Measurements from ENCODE around the gene RCOR1.

Gene RCOR1

DNA sequence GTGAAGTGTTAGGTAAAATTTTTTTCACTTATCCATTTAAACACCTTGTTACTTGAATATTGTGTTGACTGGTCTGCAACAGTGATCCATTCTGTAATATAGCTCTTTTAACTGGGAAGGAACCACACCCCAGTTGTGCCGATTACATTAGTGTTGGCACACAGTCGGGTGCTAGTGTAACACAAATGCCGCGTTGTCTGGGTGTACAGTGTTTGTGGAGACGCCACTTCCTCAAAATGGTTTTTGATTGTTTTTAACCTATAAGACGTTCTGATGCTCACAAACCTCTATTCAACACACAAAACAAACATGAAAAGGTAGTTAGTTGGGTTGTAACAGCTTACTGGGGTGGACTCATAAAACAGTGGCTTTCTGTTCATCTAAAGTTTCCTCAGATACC is 136.8 kb downstream of the RCOR1 start:
- no peak for DNase-seq

DNA sequence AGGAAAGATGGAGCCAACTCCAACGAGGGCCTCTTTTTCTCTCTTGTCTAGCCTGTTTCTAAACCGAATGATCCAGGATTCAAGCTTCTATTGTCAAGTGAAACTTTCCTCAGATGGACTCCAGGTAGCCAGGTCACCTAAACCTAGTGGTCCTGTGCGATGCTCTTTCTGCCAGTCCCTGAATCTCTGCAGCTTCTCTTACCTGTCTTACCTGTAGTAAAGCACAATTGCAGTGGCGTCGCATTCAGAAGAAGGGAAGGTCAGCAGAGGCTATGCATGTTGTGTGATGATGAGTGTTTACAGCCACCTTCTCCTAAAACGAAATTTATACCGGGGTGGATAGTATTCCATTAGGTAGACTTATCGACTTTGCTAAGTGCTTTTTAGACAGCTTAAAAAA is 137.4 kb downstream of the RCOR1 start:
- no peak for DNase-seq

DNA sequence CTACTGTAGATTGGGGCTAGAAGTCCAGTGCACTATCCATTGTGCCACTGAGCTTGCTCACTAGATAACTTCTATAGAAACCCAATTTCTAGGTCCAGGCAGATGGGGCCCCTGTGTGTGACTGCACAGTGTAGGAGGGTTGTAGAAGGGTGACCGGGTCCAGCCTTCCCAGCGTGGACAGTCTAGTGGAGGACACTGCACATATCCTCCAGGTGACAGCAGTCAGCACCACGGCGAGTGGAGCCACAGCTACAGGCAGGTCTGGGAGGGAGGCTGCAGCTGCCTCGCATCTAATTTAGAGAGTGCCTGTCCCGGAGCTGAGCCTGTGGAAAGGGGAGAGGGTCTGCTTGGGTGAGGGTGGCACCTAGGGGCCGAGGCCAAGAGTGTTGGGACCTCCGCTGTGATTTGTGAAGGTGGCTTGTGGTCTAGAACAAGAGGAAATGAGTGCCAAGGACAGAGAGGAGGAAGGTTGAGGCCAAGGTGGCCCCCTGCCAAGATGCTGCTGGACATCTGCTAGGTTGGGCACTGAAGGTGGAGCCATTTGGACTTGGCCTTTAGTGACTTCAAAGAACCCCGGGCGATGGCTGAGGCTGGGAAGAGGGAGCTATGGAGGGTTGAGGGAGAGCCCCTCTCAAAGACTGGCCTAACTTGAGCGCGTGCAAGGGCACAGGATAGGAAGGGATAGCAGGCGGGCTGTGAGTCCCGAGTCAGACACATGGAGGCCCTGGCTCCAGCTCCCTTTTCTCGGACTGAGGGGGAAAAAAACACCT is 138.8 kb downstream of the RCOR1 start:
- DNase-seq: no peak

DNA sequence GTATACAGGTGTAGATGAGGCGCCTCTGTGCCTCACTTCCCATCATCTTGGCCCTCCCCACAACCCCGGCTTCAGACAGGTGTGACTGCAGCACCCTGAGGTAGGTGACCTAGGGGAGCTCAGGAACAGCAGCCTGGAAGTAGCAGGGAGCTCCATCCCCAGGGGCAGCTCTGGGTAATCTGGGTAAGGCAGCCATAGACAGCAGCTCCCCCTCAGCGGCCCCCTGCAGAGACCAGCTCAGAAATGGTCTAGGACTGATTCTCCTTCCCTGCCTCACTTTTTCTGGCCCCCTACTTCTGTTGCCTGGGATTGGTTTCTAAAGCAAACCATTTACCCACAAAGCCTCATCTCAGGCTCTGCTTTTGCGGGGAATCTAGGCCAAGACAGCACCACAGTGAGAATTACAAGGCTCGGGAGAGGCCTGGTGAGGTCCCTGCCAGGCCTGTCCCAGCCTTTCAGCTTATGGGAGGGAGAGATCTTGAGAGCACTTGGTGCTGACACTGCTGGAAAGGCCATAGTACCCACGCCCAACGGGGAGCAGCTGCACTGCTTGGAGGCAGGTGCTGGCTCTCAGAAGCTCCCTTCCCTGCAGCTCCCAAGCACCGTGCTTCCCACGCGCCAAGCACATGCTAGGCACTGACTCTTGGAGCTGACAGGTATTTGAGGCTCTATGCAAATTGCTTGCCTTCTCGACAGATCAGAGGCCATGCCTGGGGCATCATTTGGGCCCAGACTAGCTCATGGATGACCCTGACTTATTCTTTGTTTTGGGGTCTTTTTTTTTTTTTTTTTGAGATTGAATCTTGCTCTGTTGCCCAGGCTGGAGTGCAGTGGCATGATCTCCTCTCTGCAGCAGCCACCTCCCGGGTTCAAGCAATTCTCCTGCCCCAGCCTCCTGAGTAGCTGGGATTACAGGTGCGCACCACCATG is 139.7 kb downstream of the RCOR1 start:
- no peak for DNase-seq

DNA sequence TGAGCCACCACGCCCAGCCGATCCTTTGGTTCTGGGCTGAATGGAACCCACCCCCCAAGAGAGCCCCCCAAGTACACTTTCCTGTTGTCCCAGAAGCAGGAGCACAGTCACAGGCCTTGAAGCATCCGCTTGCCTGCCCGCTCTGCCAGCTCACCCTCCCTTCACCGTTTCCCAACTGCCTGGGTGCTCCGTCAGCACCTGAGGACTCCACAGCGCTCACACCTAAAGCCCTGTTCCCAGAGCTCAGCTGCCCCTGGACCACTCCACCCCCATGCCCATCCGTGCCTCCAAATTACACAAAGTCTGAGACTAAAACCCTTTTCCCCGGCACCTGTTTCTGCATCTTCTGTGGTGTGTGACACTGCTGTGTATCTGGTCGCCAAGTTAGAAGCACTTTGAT is 140.5 kb downstream of the RCOR1 start:
- no peak for DNase-seq

DNA sequence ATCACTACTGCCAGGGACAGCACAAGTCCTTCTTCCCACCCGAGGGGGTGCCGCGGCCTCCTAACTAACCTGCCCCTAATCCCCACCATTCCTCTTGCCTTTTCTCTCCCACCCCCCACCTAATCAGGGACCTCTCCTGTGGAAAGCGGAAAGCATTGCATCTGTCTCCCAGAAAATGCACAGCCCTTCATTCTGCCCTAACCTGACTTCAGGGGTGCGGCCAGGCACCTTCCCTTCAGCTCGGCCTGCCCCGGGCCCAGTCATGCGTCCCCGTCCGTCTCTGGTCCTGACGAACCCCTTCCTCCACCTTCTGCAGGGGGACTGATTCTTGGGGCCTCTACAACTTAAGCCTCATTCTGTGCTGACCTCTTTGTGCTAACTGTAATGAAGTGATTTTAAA is 140.9 kb downstream of the RCOR1 start:
- no peak for DNase-seq

DNA sequence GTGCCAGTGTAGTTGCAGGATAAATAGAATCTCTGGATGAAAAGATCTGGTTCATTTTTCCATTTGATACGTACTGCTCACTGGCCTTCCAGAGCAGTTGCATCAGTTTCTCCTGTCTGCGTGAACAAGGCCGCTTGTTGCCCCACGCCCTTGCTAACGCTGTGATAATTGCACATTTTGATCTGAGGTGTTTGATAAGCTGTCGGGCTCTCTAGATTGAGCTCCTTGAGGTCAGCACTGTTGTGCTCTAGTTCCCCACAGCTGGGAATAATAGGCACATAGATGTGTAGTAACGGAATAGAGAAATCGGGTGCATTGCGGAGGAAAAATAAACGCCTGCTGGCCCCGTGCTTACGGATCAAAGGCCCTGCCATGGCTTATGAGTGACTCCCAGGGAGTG is 142.0 kb downstream of the RCOR1 start:
- DNase-seq: no peak

DNA sequence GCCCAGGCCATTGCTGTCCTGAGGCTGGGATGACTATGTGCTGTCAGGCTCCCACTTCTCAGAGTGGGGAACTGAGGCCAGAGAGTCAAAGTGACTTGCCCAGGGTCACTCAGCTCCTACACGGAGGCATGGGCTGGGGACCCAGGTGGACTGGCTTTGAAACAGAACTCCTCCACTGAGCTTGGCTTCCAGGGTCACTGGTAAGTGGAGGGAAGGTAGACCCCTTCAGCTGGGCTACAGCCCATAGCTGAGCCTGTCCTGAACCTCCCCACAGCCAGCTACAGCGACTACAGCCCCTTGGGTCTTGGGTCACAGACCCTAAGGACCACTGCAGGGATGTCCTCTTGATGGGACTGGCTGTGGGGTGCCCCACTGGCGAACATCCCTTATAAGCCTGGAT is 144.5 kb downstream of the RCOR1 start:
- no peak for DNase-seq

DNA sequence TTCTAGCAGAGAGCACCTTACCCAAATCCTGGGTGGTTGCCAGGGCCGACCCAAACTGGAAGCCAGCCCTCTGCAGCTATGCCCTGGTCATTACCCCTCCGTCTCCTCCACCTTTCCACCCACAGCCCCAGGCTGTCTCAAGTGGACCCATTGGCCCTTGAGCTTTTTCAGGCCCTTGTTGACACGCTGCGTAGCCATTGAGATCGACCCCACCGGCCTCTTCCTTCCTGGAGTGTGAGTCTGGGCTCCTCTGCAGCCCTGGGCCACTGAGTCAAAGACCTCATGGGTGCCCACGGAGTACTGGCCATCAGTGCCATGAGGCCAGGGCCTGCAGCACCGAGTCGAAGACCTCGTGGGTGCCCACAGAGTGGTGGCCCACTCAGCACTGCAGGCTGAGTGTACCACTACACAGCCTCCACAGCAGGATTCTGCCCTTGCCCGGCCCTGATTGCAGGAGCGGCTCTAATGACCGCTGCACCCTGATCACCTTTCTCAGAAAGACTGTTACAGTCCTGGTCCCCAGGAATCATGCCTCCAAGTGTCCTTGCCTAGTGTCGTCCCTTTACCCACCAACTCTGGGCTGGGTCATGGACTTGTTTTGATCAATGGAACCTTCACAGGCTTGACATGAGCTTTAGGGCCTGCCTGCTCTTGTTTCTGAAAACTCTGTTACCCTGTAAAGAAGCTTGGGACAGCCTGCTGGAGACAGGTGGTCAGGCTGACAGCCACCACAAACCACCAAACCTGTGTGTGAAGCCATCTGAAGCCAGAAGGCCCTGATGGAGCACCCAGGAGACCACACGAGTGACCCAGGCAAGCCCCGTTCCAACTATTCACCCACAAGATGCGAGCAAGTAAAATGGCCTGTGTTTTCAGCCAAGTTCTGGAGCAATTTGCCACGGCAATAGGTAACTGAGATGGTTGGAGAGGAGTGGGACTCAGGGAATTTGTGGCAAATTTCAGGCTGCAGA is 145.2 kb downstream of the RCOR1 start:
- DNase-seq: no peak

DNA sequence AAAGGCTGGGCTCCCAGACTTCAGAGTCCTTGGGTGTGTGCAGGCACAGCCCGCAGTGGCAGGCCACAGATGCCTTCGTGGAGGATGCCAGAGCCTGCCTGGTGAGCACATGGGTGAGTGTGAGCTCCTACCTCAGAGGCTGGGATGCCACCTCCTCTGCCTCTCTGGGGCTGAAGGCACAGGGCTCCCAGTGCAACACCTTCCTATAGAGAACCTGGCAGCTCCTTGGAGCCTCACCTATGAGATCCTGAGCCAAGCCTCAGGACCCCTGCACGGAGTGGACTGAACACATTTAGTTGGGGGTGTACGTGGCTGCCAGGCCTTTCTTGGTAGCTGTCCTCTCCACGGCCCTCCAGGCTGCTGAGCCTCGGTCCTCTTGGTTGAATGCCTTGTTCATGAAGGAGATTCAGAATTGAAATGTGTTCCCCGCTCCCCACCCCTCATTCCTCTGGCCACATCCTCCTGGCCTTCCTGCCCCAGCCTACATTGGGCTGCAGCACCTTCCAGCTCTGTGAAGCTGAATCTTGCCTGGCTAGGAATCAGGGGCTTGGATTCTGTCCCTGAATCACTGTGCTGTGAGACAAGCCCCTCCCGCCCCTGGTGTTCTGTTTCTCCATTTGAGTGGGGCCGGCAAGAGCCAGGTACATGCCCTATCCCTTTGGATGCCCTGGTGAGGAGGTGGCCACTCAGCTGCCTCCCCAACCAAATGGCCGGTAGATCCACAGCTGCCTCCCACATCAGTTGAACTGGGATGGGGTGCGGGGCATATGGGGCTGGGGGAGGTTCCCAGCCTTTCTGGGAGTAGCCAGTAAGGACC is 146.1 kb downstream of the RCOR1 start:
- no peak for DNase-seq

DNA sequence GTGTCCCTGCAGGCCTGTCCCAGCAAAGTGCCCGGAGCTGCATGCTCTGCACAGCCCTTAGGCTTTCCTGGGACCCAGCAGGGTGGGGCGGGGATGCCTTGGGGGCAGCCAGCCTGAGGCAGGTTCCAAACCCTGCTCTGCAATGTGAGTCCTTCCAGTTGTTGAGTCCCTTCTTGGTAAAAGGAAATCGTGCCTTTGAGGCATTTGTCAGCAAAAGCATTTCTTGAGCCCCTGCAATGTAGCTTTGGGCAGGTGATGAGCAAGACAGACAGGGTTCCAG is 146.7 kb downstream of the RCOR1 start:
- no peak for DNase-seq

DNA sequence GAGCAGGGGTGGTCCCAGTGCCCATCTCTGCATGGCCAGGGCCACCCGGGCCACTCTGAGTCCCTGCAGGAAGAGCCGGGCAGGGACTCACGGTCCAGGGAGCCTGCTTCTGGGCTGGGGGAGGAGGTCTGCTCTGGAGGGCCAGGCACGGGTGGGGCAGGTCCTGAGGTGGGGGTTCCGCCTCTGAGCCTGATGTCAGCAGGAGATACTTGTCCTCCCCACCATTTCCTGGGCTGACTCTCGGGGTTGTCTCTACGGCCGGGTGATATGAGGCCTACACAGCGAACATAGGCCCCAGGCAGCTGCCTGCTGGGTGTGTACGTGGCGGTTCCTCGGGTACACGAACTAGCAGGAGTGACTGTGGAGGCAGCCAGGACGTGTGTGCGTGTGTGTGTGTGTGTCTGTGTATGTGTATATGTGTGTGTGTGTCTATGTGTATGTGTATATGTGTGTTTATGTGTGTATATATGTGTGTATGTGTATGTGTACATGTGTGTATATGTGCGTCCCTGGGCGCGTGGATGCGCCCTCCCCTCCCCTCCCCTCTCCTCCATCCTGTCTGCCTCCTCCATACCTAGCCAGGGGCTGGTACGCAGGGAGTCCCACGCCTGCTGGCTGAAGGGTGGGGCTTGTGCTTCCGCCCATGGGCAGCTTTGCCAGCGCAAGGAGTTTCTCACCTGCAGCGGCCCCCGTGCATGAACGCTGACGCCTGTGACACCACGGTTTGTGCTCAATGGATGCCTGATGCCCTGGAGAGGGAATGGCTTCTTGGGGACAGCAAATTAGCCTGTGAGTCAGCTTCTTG is 154.4 kb downstream of the RCOR1 start:
- no peak for DNase-seq

DNA sequence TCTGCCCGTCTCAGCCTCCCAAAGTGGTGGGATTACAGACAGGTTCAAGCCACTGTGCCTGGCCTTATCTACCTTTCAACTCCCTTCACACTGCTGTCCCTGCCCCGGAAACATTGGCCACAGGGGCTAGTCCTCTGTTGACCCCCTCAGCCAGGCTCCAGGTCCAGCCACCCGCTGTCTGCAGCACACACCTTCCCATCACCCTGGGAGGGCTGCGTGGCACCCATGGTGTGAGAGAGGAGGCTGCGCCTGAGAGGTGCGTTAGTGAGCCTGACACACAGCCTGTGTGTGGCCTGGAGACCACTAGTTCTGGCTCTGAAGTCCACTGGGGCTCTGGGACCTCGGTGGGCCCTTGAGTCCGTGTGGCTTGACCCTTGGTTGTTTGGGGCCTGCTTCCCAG is 156.4 kb downstream of the RCOR1 start:
- DNase-seq: no peak

DNA sequence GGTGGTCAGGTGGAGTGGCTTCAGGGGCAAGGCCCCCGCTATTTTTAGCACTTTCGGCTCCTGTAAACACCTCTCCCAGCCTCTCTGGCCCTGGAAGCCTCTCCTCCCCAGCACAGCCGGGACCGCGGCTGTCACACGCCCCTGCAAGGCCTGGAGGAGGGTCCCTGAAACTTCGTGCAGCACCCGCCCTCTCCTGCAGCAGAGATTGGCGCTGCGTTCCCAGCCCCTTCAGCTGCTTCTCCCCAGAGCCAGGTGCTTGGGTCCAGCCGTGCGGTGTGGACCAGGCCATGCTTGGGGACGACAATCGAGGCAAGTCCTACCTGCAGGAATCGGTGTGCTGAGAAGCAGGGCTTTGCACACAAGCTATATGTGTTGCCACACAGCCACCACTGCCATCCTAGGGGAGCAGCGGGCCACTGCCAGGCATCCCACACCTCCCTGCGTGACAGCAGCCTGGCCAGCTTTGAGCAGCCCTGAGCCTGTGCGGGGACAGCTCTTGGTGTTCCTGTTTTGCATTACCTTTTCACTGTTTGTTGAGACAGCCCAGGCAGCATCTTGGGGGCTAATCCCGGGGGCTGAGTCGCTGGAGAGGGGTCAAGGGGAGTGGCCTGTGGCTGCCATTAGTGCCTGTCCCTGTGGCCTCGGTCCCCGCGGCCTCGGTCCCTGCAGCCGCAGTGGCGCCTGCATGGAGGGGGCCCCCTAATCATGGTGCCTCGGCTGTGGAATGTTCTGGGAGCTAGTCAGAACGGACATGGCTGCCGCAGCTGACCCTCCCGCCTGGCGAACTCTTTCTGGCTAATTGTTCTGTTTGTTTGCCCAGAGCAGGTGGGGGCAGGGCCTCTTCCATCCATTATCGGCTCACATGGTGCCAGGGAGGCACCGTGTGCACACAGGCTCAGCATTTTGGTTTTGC is 157.2 kb downstream of the RCOR1 start:
- DNase-seq: no peak

DNA sequence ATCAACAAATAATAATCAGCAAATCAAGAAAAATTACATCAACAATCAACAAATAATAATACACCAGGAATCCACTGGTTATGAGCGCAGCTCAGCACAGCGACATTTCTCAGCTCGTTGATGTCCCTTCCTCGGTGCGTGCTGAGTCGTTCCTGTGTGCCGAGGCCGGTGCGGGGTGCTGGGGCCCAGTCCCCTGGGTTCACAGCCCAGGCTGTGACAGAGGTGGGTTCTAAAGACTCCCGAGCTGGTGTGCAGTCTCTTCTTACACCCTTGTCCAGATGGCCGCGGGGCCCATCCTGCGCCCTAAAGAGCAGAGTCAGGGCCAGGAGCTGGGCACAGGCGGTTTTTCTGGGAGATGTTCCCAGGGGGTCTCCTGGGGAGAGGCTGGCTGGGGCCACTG is 157.9 kb downstream of the RCOR1 start:
- DNase-seq: no peak

DNA sequence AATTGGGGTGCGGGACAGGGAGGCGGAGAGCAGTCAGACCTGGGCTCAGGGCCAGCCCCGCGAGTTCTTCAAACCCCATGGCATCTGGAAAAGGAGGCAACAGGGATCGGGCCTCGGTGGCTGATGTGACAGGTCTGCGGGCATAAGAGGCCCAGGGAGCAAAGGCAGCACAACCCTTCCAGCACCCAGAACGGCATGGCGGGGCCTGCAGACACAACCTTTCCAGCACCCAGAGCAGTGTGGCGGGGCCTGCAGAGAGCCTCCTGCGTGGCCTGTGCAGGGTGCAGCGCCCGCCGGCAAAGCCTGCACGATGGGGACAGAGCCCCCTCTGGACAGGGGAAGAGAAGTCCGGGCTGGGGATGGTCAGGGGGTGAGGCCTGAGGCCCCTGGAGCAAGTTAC is 158.6 kb downstream of the RCOR1 start:
- no peak for DNase-seq

DNA sequence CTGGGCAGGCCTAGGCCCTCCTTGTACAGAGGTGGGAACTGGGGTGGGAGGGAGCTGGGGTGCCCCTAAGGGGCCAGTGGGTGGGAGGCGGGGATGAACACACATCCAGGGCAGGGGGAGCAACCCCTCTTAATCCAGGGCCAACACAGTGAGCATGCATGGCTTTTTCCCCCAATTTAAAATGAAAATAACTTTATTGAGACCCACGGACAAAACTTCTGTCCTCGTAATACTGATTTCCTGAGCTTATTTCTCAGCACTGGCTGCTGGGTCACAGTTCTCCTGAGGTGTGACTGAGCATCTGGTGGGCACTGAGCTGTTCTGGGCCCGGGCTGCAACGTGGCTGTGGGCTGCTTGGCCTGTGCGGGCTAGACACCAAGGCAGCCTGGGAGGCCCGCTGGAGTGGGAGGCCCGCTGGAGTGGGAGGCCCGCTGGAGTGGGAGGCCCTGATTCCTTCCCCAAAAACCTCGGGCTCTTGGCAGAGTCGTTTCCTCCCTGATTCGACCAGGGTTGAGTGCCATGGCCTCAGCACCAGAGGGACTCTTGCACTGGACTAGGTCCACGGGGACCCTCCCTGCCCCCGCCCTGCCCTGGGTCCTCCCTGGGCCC is 159.9 kb downstream of the RCOR1 start:
- DNase-seq: no peak

DNA sequence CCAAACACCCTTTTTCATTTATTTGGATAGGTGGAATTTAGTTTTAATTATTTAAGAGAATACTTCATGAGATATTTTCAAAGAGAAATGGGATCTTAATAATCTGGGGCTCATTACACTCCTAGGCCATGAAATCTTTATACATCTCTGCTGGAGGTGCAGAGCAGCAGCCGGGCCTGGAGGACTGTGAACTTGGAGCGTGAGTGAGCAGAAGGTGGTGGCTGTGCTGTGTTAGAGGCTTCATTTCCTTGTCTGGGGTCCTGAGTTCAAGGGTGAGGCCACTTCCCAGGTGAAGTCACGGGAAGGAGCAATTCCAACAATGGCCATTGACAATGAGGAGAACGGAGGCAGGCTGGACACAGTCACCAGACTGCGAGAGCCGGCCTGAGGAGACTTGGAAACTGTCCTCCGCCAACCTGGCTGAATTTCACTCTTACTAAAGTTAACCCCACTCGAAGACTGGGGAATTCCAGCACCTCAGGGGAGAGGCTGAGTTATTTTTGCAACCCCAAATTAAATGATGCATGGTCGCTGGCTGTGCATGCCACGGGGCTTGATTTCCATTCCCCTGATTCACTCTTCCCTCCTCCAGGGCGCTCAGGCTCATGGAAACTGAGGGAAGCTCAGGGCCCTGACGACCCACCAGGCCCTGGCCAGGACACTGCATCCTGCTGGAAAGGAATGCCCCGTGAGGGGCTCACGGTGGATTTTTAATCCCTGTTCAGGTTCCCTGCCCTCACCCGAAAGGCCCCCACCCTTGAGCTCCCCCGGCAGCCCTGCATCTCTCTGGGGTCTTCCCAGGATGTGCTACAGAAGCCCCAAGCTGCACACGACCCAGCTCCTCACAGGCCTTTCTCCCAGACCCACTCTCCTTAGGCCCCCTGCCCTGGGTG is 162.2 kb downstream of the RCOR1 start:
- no peak for DNase-seq

DNA sequence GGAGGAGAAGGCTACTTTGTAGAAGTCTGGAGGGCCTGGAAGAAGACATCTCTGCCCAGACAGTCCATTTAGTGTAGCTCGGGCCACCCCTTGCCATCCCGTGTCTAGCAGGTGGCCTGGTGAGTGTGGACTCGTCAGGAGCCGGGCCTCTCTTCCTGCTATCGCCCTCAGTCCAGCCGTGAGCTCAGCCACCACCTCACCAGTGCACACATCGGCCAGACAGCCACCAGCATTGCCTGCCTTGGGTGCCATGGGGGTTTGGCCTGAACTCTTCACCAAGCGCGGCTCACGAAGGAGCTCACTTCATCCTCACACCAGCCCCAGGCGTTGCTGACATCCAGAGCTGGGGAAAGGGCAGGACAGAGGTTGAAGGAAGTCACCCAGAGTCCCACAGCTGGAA is 165.2 kb downstream of the RCOR1 start:
- no peak for DNase-seq

Measured in activated CD4-positive, alpha-beta T cell treated with anti-CD3 and anti-CD28 coated beads for 4 hours (primary cell).